ENCODE data around the gene APOA5.

The APOA5 gene

DNA sequence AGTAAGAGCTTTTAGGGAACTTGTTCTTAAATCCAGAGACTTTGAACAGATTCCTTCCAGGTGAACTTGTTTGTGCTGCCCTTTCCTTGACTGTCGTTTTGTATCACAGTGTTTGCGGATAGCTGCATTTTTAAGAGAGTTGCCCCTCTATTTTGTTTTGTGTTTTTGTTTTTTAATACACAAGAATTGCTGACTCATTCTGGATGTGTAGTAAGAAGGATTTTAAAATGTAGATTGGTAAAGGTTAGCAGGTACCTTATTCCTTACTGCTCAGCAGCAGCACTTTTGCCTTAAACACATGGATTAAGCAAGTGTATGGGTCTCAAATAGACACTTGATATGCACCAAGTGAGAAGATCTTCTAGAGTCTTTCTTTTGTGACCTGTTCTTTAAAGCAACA is 8.9 kb upstream of the APOA5 start:
- H3K4me3 ChIP-seq (ENCODE audit: low read depth, low read length), result no peak overlapping the region
- no peak for DNase-seq (ENCODE audit: low read depth)
- TF ChIP-seq POLR2A (IDR thresholded peaks at IDR 0.05; ENCODE audit: extremely low read depth, insufficient read length) (no peak), MYC (IDR thresholded peaks at IDR 0.05; ENCODE audit: low read depth, low read length) (no peak)
- TF ChIP-seq, protein P1, sequence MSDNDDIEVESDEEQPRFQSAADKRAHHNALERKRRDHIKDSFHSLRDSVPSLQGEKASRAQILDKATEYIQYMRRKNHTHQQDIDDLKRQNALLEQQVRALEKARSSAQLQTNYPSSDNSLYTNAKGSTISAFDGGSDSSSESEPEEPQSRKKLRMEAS (IDR thresholded peaks at IDR 0.05; ENCODE audit: low read depth, low read length), result no peak
- TF ChIP-seq, protein P2, sequence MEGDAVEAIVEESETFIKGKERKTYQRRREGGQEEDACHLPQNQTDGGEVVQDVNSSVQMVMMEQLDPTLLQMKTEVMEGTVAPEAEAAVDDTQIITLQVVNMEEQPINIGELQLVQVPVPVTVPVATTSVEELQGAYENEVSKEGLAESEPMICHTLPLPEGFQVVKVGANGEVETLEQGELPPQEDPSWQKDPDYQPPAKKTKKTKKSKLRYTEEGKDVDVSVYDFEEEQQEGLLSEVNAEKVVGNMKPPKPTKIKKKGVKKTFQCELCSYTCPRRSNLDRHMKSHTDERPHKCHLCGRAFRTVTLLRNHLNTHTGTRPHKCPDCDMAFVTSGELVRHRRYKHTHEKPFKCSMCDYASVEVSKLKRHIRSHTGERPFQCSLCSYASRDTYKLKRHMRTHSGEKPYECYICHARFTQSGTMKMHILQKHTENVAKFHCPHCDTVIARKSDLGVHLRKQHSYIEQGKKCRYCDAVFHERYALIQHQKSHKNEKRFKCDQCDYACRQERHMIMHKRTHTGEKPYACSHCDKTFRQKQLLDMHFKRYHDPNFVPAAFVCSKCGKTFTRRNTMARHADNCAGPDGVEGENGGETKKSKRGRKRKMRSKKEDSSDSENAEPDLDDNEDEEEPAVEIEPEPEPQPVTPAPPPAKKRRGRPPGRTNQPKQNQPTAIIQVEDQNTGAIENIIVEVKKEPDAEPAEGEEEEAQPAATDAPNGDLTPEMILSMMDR (IDR thresholded peaks at IDR 0.05; ENCODE audit: low read depth, low read length), result no peak

DNA sequence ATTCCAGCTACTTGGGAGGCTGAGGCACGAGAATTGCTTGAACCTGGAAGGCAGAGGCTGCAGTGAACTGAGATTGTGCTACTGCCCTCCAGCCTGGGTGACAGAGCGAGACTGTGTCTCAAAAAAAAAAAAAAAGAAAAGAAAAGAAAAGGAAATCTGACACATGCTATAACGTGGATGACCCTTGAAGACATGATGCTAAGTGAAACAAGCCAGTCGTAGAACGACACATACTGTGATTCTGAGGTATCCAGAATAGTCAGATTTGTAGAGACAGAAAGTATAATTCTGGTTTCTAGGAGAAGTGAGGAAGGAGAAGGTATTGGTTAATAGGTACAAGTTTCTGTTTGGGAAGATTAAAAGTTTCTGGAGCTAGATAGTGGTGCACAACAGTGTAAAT is 6.7 kb upstream of the APOA5 start:
- no peak overlapping the region for H3K4me3 ChIP-seq (ENCODE audit: low read depth, low read length)
- TF ChIP-seq, protein P1 (IDR thresholded peaks at IDR 0.05; ENCODE audit: low read depth, low read length), result no peak
- TF ChIP-seq POLR2A (IDR thresholded peaks at IDR 0.05; ENCODE audit: extremely low read depth, insufficient read length), result no peak
- TF ChIP-seq, protein P2 (IDR thresholded peaks at IDR 0.05; ENCODE audit: low read depth, low read length), result no peak
- TF ChIP-seq MYC (IDR thresholded peaks at IDR 0.05; ENCODE audit: low read depth, low read length), result no peak
- DNase-seq (ENCODE audit: low read depth), result no peak

DNA sequence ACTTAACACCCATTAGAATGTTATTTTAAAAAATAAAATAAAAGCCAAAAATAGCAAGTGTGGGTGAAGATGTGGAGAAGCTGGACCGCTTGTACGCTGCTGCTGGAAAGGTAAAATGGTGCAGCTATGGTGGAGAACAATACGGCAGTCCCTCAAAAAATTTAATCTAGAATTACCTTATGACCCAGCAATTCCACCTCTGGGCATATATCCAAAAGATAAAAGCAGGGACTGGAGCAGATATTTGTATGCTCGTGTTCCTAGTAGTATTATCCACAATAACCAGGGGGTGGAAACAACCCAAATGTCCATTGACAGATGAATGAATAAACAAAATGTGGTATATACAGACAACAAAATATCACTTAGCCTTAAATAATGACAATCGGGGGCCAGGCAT is 6.1 kb upstream of the APOA5 start:
- DNase-seq (ENCODE audit: low read depth), result no peak
- no peak overlapping the region for H3K4me3 ChIP-seq (ENCODE audit: low read depth, low read length)

DNA sequence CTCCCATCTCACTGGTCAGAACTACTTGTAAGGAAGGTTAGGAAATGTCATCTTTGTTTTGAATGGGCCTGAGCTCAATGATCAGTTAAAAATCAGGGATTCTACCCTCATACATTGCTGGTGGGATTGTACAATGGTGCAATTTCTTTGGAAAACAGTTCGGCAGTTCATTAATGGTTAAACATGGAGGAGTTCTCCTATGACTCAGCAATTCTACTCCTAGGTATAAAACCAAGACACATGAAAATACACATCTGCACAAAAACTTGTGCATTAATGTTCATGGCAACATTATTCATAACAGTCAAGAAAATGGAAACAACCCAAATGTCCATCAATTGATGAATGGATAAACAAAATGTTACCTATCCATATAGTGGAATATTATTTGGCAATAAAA is 4.9 kb upstream of the APOA5 start:
- no peak for DNase-seq (ENCODE audit: low read depth)
- no peak overlapping the region for H3K4me3 ChIP-seq (ENCODE audit: low read depth, low read length)
- TF ChIP-seq POLR2A (IDR thresholded peaks at IDR 0.05; ENCODE audit: extremely low read depth, insufficient read length) (no peak), MYC (IDR thresholded peaks at IDR 0.05; ENCODE audit: low read depth, low read length) (no peak)
- TF ChIP-seq, protein P1 (IDR thresholded peaks at IDR 0.05; ENCODE audit: low read depth, low read length), result no peak
- TF ChIP-seq, protein P2 (IDR thresholded peaks at IDR 0.05; ENCODE audit: low read depth, low read length), result no peak

More for the DNA sequence above, 6.1 kb upstream of the APOA5 start:
- no peak for TF ChIP-seq MYC (IDR thresholded peaks at IDR 0.05; ENCODE audit: low read depth, low read length)
- TF ChIP-seq, protein P2 (IDR thresholded peaks at IDR 0.05; ENCODE audit: low read depth, low read length), result no peak
- TF ChIP-seq, protein P1 (IDR thresholded peaks at IDR 0.05; ENCODE audit: low read depth, low read length), result no peak
- TF ChIP-seq POLR2A (IDR thresholded peaks at IDR 0.05; ENCODE audit: extremely low read depth, insufficient read length), result no peak

DNA sequence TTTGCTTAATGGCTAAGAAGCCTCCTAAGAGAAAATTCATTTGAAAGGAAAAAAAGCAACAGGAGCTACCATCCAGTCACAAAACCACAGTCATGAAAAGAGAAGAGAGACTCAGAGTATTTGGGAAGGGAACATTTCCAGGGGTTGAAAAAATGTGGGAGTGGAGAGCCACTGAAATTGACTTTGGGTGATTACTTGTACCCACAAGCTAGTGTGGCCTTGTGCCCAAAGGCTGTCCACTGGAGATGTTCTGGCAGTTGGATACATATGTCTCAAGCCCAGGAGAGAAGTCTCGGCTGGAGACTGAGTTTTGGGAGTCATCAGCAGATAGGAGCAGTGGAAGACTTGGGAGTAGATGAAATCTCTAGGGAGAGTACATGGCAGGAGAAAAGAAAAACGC is 3.2 kb upstream of the APOA5 start:
- H3K4me3 ChIP-seq (ENCODE audit: low read depth, low read length), result no peak overlapping the region
- TF ChIP-seq MYC (IDR thresholded peaks at IDR 0.05; ENCODE audit: low read depth, low read length) (no peak), POLR2A (IDR thresholded peaks at IDR 0.05; ENCODE audit: extremely low read depth, insufficient read length) (no peak)
- TF ChIP-seq, protein P1 (IDR thresholded peaks at IDR 0.05; ENCODE audit: low read depth, low read length), result no peak
- DNase-seq (ENCODE audit: low read depth), result no peak

DNA sequence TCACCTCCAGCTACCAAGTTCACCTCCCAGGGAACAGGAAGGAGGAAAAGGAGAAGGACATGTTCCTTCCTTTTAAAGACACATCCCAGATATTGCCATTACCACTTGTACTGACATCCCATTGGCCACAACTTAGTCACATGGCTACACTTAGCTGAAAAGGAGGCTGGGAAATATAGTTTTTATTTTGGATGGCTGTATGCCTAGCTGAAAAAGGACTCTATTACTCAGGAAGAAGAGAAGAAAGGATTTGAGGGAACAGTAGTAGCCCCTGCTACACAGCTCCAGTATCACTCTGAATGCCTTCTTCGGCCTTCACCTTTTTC is 2.1 kb upstream of the APOA5 start:
- TF ChIP-seq, protein P2 (IDR thresholded peaks at IDR 0.05; ENCODE audit: low read depth, low read length), result no peak
- TF ChIP-seq, protein P1 (IDR thresholded peaks at IDR 0.05; ENCODE audit: low read depth, low read length), result peak; percentile 41; the same call in 1 of the 2 replicates
- no peak overlapping the region for H3K4me3 ChIP-seq (ENCODE audit: low read depth, low read length)
- peak; percentile 50 for DNase-seq (ENCODE audit: low read depth)

Data from NB4 (cell line).